ENCODE measurements around the gene PLPPR3.
"Not testable (repeated sequence)": the region's sequence is repeated elsewhere in the genome, so short reads cannot be mapped to it uniquely, and the experiment has no call there.

The PLPPR3 gene

DNA sequence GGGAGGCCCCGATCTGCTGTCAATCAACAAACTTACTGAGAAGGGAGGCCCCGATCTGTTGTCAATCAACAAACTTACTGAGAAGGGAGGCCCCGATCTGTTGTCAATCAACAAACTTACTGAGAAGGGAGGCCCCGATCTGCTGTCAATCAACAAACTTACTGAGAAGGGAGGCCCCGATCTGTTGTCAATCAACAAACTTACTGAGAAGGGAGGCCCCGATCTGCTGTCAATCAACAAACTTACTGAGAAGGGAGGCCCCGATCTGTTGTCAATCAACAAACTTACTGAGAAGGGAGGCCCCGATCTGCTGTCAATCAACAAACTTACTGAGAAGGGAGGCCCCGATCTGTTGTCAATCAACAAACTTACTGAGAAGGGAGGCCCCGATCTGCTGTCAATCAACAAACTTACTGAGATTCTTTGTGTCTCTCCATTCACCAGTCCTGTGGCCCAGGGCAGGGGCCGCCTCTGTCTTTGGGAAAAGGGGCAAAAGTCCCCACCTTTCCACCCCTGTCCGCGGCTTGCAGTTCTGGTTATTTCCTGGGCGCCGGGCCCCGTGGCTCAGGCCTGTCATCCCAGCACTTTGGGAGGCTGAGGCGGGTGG is 32.0 kb upstream of the PLPPR3 start:
- DNase-seq, result not testable (repeated sequence)

DNA sequence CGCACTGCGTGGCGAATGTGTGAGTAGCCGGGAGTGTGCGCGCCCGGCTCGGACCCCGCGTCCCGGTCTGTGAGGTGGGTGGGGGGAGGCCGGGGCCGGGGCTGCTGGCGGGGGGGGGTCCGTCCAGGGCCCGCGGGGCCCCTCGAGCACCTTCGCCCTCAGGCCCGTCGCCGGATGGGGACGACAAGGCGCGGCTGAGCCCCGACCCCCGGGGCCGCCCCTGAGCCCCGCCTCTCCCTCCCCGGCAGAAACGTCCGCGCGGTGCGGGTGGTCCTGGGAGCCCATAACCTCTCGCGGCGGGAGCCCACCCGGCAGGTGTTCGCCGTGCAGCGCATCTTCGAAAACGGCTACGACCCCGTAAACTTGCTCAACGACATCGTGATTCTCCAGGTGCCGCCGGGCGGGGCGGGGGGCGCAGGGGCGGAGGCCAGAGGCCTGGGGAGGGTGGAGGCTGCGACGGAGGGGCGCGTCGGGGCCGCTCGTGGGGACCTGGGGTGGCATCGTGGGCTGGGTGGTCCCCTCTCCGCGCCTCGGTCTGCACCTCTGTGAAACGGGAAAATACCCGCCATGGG is 31.3 kb upstream of the PLPPR3 start:
- DNase-seq, result no peak

DNA sequence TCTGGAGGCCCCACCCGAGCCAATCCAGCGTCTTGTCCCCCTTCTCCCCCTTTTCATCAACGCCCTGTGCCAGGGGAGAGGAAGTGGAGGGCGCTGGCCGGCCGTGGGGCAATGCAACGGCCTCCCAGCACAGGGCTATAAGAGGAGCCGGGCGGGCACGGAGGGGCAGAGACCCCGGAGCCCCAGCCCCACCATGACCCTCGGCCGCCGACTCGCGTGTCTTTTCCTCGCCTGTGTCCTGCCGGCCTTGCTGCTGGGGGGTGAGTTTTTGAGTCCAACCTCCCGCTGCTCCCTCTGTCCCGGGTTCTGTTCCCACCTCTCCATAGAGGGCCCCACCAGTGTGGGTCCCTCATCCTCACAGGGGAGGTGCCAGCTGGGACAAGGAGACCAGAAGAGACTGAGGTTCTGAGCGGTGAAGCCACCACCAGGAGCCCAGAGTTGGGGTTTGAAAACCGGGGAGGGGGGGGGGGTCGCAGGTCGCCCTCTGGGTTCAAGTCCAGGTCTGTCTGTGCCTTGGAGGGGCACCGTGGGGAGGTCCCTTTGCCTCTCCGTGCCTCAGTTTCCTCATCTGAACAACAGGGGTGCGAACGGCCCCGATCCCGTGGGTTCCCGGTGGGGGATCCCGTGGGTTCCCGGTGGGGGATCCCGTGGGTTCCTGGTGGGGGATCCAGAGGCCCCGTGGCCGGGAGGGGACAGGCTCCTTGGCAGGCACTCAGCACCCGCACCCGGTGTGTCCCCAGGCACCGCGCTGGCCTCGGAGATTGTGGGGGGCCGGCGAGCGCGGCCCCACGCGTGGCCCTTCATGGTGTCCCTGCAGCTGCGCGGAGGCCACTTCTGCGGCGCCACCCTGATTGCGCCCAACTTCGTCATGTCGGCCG is 30.6 kb upstream of the PLPPR3 start, which contains the start of gene ELANE:
ELANE (plus strand) TSS at position 168 of the 878 bp plus-strand sequence; CDS start at position 194, 26 bp downstream.
- DNase-seq, result no peak

DNA sequence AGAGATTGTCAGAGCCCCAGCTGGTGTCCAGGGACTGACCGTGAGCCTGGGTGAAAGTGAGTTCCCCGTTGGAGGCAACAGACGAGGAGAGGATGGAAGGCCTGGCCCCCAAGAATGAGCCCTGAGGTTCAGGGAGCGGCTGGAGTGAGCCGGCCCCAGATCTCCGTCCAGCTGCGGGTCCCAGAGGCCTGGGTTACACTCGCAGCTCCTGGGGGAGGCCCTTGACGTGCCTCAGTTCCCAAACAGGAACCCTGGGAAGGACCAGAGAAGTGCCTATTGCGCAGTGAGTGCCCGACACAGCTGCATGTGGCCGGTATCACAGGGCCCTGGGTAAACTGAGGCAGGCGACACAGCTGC is 29.2 kb upstream of the PLPPR3 start:
- peak; percentile 47 for DNase-seq

DNA sequence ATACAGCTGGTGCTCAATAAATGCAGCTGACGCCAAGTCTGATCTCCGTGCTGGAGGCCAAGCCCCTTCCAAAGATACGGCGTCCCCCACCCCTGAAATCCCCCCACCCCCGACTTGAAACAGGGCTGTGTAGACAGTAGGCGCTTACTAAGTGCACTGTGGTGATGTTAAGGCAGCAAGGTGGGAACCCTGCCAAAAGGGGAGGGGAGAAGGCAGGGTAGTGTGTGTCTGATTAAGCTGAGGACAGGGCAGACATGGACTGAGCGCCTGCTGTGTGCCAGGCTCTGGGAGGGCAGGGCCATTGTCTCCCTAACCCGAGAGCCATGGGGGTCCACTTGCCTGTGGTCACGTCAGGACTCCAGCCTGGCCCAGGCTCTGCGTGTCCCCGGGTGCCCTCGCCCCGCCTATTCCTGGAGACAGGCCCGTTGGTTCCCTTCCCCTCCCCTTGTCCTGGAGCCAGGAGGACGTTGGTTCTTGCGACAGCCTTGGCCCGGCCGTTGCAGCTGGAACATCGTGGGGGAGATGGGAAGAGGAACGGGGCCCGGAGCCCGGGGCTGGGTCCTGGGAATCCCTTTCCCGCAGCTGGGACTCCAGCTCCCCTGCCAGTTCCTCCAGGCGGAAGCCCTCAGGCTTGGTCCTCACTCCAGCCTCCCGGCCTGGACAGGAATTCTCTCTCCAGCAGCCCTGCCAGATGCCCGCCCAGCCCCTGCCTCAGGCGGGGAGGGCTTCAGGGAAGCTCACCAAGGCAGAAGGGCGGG is 28.6 kb upstream of the PLPPR3 start:
- DNase-seq, result peak; percentile 85

DNA sequence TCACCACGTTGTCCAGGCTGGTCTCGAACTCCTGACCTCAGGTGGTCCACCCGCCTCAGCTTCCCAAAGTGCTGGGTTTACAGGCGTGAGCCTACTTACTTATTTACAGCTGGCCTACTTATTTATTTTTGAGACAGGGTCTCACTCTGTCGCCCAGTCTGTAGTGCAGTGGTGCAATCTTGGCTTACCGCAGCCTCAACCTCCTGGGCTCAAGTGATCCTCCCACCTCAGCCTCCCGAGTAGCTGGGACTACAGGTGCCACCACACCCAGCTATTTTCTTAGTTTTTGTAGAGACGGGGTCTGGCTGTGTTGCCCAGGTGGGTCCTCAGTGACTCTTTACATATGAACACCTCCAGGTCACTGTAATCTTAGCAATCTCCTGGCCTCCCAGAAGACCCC is 27.4 kb upstream of the PLPPR3 start:
- not testable (repeated sequence) for DNase-seq

DNA sequence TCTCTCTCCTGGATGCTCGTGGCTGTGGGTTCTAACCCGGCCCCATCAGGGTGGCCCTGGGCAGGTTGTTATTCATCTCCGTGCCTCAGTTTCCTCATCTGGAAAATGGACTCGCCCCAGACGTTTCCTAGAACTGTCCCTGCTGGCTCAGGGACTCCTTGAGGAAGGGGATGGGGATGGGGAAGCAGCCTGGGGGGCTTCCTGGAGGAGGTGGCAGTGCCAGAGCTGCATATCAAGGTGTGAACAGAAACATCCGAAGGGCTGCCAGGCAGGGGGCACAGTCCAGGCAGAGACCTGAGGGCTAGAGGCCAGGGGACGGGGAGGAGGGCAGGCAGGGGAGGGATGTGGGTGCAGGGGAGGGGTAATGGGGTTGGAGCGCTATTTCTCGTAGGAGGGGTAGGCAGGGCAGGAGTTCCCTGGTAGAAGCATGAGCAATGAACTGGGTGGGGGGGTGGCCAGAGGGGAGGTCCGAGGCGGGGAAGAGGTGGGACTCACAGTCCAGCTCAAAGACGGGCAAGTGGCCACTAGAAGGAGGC is 26.7 kb upstream of the PLPPR3 start:
- no peak for DNase-seq

DNA sequence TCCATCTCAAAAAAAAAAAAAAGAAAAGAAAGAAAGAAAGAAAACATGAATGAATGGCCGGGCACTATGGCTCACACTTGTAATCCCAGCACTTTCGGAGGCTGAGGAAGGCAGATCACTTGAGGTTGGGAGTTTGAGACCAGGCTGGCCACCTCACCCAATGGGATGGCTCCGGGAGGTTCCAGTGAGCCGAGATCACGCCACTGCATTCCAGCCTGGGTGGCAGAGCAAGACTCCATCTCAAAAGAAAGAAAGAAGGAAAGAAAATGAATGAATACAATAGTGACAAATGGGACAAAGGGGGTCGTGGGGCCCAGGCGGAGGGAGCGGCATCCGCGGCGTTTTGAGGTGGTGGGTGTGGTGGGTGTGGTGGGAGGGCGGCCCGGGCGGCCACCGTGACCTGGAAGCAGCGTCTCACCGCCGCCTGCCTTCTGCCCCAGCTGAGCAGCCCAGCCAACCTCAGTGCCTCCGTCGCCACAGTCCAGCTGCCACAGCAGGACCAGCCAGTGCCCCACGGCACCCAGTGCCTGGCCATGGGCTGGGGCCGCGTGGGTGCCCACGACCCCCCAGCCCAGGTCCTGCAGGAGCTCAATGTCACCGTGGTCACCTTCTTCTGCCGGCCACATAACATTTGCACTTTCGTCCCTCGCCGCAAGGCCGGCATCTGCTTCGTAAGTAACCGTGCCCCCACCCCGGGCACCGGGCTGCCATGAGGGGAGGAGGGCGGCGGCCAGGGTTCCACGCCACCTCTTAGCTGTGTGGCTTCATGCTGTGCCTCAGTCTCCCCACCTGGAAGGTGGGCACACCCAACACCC is 24.2 kb upstream of the PLPPR3 start:
- DNase-seq, result no peak

DNA sequence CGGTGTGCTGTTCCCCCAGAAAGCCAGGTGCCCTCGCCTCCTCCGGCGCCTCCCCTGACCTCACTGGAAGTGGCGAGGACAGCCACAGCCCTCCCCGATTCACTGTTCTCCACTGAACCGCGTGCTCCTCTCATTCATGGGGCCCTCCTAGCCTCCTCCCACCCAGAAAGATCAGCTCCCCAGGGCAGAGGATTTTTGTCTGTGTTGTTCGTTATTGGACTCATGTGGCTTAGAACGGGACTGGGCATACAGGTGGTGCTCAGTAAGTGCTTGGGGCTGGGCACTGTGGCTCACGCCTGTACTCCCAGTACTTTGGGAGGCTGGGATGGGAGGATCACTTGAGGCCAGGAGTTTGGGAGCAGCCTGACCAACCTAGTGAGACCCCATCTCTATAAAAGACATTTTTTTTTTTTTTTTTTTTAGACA is 22.8 kb upstream of the PLPPR3 start:
- DNase-seq, result no peak

DNA sequence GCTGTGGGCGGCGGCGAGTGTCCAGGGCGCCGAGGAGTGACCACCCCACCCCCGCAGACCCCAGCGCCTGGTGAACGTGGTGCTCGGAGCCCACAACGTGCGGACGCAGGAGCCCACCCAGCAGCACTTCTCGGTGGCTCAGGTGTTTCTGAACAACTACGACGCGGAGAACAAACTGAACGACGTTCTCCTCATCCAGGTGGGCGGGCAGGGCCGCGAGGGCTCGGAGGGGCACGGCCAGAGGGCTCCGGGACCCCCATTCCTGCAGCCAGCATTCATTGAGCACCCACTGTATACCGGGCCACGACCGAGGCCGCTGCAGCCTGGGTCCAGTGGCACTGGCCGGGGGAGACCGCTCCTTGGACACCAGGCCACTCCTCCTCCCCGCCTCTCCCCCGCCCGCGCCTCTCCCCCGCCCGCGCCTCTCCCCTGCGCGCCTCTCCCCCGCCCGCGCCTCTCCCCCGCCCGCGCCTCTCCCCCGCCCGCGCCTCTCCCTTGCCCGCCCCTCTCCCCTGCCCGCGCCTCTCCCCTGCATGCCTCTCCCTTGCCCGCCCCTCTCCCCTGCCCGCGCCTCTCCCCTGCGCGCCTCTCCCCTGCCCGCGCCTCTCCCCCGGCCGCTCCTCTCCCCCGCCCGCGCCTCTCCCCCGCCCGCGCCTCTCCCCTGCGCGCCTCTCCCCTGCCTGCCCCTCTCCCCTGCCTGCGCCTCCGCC is 22.2 kb upstream of the PLPPR3 start:
- no peak for DNase-seq

DNA sequence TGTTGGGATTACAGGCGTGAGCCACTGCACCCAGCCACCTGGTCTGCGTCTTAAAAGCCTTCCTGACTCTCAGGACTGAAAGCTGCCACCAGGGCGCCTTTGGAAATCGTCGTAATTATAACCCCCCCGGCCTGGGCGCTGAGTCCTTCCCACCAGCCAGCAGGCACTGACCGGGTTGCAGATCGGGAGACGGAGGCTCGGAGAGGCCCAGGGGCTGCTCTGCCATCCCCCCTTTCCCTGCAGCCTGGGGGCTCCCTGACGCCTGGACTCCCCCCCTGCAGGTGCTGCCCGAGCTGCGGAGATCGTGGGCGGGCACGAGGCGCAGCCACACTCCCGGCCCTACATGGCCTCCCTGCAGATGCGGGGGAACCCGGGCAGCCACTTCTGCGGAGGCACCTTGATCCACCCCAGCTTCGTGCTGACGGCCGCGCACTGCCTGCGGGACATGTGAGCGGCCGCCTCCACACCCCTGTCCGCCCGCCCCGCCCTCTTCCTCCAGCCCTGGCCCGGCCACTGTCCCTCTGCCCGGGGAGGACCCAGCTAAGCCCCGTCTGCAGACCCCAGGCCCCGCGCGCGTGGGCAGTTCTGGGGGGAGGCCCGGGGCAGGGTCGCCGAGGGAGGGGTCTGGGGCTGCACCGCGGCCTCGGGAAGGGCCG is 21.6 kb upstream of the PLPPR3 start:
- no peak for DNase-seq

DNA sequence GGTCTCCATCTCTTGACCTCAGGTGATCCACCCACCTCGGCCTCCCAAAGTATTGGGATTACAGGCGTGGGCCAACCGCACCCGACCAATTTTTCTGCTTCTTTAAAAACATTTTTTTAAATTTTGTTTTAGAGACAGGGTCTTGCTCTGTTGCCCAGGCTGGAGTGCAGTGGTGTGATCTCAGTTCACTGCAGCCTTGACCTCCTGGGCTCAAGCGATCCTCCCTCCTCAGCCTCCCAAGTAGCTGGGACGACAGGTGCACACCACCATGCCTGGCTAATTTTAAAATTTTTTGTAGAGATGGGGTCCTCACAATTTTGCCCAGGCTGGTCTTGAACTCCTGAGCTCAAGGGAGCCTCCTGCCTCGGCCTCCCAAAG is 21.0 kb upstream of the PLPPR3 start:
- DNase-seq, result not testable (repeated sequence)

DNA sequence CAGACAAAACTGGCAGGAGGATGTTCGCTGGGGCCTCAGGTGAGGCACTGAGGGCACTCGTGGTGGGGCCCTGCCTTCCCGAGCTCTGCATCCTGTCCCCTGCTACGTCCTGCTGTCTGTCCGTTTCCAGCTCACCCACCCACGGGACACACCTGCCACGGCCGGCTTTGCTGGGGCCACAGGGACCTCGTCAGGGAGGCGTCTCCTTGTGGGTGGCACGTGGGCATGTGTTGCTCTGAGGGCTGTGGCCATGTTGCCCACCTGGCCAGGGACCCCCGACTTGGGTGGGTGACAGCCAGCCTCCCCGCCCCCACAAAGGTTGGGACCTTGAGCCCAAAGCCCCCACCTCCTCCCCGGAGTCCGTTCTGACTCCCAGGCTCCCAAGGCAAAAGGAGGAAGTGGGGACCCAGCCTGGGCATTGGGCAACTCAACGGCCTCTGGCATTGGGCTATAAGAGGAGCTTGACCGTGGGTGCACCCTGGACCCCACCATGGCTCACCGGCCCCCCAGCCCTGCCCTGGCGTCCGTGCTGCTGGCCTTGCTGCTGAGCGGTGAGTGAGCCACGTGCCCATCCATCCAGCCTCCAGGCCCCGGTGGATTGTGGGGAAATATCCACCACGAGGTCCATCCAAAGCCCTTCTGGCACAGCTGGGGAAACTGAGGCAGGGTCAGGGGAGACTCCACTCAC is 18.9 kb upstream of the PLPPR3 start, which contains the start of gene PRTN3:
PRTN3 (plus strand) TSS at position 481 of the 688 bp plus-strand sequence; CDS start at position 491, 10 bp downstream.
- DNase-seq, result no peak

DNA sequence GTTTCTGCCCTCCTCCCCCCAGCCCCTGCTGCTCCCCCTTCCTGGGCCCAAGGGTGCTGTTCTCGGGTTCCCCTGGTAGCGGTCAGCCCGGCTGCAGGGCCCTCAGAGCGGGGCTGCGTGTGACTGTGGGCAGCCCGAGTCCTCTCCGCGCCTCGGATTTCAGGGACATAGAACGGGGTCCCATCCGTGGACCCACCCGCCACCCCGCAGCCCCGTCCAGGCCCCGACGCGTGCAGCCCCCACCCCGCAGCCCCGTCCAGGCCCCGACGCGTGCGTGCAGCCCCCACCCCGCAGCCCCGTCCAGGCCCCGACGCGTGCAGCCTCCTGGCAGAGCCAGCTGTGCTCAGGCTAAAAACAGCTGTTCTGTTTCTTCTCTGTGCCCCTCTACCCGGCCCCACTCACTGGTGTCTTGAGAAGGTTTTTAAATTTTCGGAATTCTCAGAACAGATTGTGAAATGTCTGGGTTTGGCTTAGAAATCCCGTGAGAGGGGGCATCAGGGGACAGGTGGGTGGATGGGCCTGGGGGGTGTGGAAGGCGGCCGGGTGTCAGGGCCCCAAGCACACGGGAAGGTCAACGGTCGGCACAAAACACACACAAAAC is 13.6 kb upstream of the PLPPR3 start:
- no peak for DNase-seq

DNA sequence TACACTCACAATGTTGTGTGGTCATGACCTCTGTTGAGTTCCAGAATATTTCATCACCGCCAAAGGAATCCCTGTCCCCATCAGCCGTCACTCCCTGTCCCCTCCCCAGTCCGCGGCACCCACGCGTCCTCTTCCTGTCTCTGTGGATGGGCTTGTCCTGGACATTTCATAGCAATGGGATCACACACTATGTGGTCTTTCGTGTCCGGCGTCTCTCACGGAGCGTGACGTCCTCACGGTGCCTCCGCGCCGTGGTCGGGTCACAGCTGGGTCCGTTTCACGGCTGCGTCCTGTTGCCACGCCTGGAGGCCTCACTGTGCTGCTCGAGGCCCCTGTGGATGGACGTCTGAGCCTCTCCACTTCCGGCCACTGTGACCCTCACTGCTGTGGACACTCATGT is 12.5 kb upstream of the PLPPR3 start:
- no peak for DNase-seq

DNA sequence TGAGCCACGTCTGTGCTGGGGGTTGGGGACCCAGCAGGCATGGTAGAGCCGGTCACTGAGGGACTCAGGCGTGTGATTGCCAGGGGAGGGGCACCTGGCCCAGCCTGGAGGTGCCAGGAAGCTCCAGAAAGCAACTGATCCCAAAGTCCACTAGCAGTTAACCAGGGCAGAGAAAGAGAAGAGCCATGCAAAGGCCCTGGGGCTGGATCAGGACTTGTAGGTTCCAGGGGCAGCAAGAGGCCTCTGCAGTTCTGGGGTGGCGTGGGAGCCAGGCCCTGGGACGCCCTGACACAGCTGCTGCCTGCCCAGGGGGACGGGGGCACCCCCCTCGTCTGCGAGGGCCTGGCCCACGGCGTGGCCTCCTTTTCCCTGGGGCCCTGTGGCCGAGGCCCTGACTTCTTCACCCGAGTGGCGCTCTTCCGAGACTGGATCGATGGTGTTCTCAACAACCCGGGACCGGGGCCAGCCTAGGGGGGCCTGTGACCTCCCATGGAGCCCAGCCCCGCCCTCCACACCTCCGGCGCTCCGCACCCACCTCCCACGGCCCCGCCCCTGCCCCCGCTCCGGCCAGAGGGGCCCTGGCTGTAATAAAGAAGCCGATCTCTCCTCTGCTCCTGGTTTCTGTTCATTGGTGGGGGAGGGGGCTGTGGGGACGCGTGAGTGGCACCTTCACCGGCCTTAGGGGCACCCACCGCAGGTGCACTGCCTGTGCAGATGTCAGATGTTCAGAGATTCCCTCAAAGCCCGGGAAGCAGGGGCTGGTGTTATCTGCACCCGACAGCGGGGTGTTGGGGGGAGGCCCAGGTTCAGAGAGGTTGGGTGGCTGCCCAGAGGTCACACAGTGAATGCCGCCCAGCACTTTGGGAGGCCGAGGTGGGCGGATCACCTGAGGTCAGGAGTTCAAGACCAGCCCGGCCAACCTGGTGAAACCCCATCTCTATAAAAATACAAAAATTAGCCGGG is 9.9 kb upstream of the PLPPR3 start:
- DNase-seq, result no peak

DNA sequence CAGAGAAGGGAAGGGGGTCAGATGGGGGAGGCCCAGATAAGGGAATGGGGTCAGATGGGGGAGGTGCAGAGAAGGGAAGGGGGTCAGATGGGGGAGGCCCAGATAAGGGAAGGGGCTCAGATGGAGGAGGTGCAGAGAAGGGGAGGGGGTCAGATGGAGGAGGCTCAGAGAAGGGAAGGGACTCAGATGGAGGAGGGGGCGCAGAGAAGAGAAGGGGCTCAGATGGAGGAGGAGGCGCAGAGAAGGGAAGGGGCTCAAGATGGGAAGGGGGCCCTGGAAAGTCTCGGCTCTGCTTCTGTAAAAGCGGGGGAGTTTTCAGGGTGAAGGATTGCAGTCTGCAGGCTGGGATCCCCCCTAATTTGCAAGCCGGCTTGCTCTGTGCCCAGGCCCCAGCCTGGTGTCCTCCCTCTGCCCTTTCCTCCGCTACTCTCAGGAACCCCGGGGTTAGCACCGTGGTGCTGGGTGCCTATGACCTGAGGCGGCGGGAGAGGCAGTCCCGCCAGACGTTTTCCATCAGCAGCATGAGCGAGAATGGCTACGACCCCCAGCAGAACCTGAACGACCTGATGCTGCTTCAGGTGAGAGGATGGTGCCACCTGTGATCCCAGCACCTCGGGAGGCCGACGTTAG is 7.5 kb upstream of the PLPPR3 start:
- DNase-seq, result no peak

Data from right forelimb (tissue), 1 donor.